GM12891 (cell line): ENCODE data around the gene RSPO3.
"Not testable (repeated sequence)": the region's sequence is repeated elsewhere in the genome, so short reads cannot be mapped to it uniquely, and the experiment has no call there.

Experiments used
- DNase-seq: peaks from one replicate; pipeline ENCODE4 v3.0.0; 2011; ENCODE audit warnings: low spot score; ENCODE audit not compliant: insufficient read length
- FAIRE-seq: peaks from 2 replicates; lab custom pipeline; 2011; peaks lifted over from hg19 to GRCh38; lab: Jason Lieb, UNC
- PAX5 ChIP-seq: IDR thresholded peaks from 2 replicates; pipeline ENCODE4 v1.6.1; 2011; ENCODE audit warnings: low read length, moderate library complexity, mild to moderate bottlenecking; ENCODE audit not compliant: insufficient read depth, severe bottlenecking
- POLR2A ChIP-seq: IDR thresholded peaks from 2 replicates; pipeline ENCODE4 v1.6.1; 2011; ENCODE audit warnings: low read depth, low read length, control low read depth
- POLR2AphosphoS5 ChIP-seq: IDR thresholded peaks from 2 replicates; pipeline ENCODE4 v1.6.1; 2011; ENCODE audit warnings: low read depth, low read length, control low read depth
- POU2F2 ChIP-seq: IDR thresholded peaks from 2 replicates; pipeline ENCODE4 v1.6.1; 2011; ENCODE audit warnings: low read depth, mild to moderate bottlenecking, control low read depth, low read length, moderate library complexity
- SPI1 ChIP-seq: IDR thresholded peaks from 2 replicates; pipeline ENCODE4 v1.6.1; 2011; ENCODE audit warnings: low read depth, low read length, control low read depth
- TAF1 ChIP-seq: IDR thresholded peaks from 2 replicates; pipeline ENCODE4 v1.6.1; 2011; ENCODE audit warnings: low read depth, low read length, control low read depth

RSPO3 gene

GRCh38 chr6:127207591-127208120 is 89.2 kb downstream of the RSPO3 start:
- DNase-seq: no peak

GRCh38 chr6:127210725-127211124 is 92.3 kb downstream of the RSPO3 start:
- no peak for FAIRE-seq
- TF ChIP-seq TAF1 (no peak), PAX5 (no peak), SPI1 (no peak), POLR2A (no peak), POLR2AphosphoS5 (no peak), POU2F2 (no peak)

More at GRCh38 chr6:127207591-127208120, 89.2 kb downstream of the RSPO3 start:
- FAIRE-seq: no peak
- TF ChIP-seq TAF1 (no peak), SPI1 (no peak), POLR2A (no peak), POLR2AphosphoS5 (no peak), POU2F2 (no peak), PAX5 (no peak)

GRCh38 chr6:127212376-127212775 is 93.9 kb downstream of the RSPO3 start:
- DNase-seq (no peak), FAIRE-seq (no peak)
- TF ChIP-seq POLR2AphosphoS5: no peak

More at GRCh38 chr6:127210725-127211124, 92.3 kb downstream of the RSPO3 start:
- DNase-seq: no peak

- not testable (repeated sequence) for FAIRE-seq, DNase-seq
Observed at GRCh38 chr6:127214032-127214431, 95.6 kb downstream of the RSPO3 start.

GRCh38 chr6:127214531-127214930 is 96.1 kb downstream of the RSPO3 start:
- FAIRE-seq, DNase-seq: not testable (repeated sequence)

- no peak for FAIRE-seq
- TF ChIP-seq POLR2A: no peak
- TF ChIP-seq TAF1: no peak
- TF ChIP-seq POLR2AphosphoS5: no peak
- TF ChIP-seq POU2F2: no peak
- TF ChIP-seq PAX5: no peak
- TF ChIP-seq SPI1: no peak
- no peak for DNase-seq
Observed at GRCh38 chr6:127215931-127216330, 97.5 kb downstream of the RSPO3 start.

GRCh38 chr6:127216810-127217789 is 98.6 kb downstream of the RSPO3 start:
- FAIRE-seq: no peak
- DNase-seq: no peak
- TF ChIP-seq SPI1 (no peak), POLR2AphosphoS5 (no peak), POU2F2 (no peak), PAX5 (no peak), TAF1 (no peak), POLR2A (no peak)

- FAIRE-seq: no peak
- no peak for DNase-seq
- TF ChIP-seq TAF1: no peak
- no peak for TF ChIP-seq PAX5
- TF ChIP-seq POU2F2: no peak
- no peak for TF ChIP-seq POLR2AphosphoS5
- TF ChIP-seq SPI1: no peak
- TF ChIP-seq POLR2A: no peak
Observed at GRCh38 chr6:127219869-127220268, 101.4 kb downstream of the RSPO3 start.

GRCh38 chr6:127221201-127221600 is 102.7 kb downstream of the RSPO3 start:
- FAIRE-seq: no peak
- no peak for TF ChIP-seq POLR2AphosphoS5
- no peak for TF ChIP-seq POLR2A
- TF ChIP-seq SPI1: no peak
- TF ChIP-seq TAF1: no peak
- TF ChIP-seq POU2F2: no peak
- TF ChIP-seq PAX5: no peak

GRCh38 chr6:127222418-127222817 is 103.9 kb downstream of the RSPO3 start:
- no peak for FAIRE-seq
- no peak for DNase-seq
- TF ChIP-seq POU2F2 (no peak), TAF1 (no peak), SPI1 (no peak), POLR2A (no peak), PAX5 (no peak), POLR2AphosphoS5 (no peak)

More at GRCh38 chr6:127221201-127221600, 102.7 kb downstream of the RSPO3 start:
- no peak for DNase-seq
